Thoracic aorta (tissue), 2 donors: ENCODE results near the gene SLC6A6. TPM values are rescaled to one million over a fixed set of nuclear protein-coding genes. Genes with fewer than 3 reads are reported as not detected.

Source experiments
- ATAC-seq: fragments of 150-250 bp; one replicate; pipeline ENCODE4 v1.8.0; 2017; ENCODE audit warnings: low read depth; ENCODE audit not compliant: insufficient number of reproducible peaks, low FRiP score
- DNase-seq: peaks from one replicate; pipeline ENCODE4 v3.0.0-alpha.2; 2020; ENCODE audit warnings: low spot score
- H3K27ac ChIP-seq, 2 donors: fragments of 200-600 bp; sonication (generic); 1 replicate in 1 of 2; 2 replicates in 1 of 2; pipeline ENCODE4 v1.5.1; 2016; ENCODE audit warnings: mild to moderate bottlenecking in 2 of 2, moderate library complexity in 2 of 2
- H3K27me3 ChIP-seq: fragments of 200-600 bp; sonication (generic); replicated peaks from 2 replicates; pipeline ENCODE4 v1.6.0; 2016; ENCODE audit warnings: mild to moderate bottlenecking; ENCODE audit not compliant: insufficient read depth
- H3K36me3 ChIP-seq: fragments of 200-600 bp; sonication (generic); one replicate; pipeline ENCODE4 v1.5.1; 2016
- H3K4me1 ChIP-seq, 2 donors: fragments of 200-600 bp; sonication (generic); 1 replicate in 1 of 2; 2 replicates in 1 of 2; pipeline versions ENCODE4 v1.5.1 to v1.6.0; 2016; ENCODE audit warnings: low read depth in 2 of 2, mild to moderate bottlenecking in 1 of 2; ENCODE audit not compliant: control insufficient read depth in 1 of 2
- H3K4me3 ChIP-seq: fragments of 200-600 bp; sonication (generic); 2 replicates; pipeline ENCODE4 v1.5.1; 2016; ENCODE audit warnings: mild to moderate bottlenecking
- H3K9me3 ChIP-seq: fragments of 200-600 bp; sonication (generic); 2 replicates; pipeline ENCODE4 v1.5.1; 2016
- total RNA-seq, 2 donors: library from RNA; depleted of rRNA; stranded (reverse); fragments of >200 nt; gene quantifications; one replicate each; pipeline versions ENCODE4 v1.1.0 to v1.2.3, GENCODE V29; 2016
- TF ChIP-seq, protein P1 (sequence below): fragments of 200-600 bp; sonication (generic); IDR thresholded peaks from one replicate; pipeline ENCODE4 v1.5.1; 2019; ENCODE audit warnings: antibody characterized with exemption

SLC6A6 gene
- total RNA-seq, 2 donors from 2014 or later: 33.5 to 45.5 TPM

DNA sequence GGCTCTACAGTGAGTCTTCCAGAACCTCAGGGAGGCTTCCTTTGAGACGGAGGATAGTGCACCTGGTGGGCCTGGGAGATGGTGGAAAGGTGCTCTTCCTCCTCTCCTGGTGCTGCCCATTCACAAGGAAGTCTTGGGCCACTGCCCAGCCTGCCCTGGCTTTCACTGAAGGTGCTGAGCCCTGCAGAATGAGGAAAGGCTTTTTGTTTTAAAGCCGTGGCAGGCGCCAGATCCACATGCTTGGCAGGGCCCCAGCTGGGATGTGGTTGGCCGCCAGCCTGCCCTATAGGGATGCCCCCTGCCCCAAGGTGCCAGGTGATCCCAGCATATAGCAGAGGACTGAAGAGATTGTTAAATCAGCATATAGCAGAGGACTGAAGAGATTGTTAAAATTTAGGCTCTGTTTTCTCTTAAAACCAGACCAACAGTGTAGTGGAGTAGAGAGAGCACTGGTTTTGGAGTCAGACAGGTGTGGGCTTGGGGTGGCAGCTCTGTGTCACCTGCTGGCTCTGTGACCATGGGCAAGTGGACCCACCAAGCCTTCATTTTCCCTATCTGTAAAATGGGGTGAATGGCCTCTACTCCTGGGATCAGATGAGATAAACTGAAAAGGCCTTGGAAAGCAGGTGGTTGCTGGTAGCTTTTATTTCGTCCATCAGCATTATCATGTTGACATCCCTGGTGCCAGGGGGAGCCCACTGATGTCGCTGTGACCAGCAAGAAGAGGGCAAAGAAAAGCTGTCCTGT is 53.3 kb downstream of the SLC6A6 start:
- Histone ChIP-seq H3K4me3 (no peak overlapping the region), H3K36me3 (no peaks in the 10 kb centered on the region), H3K27ac (peak overlapping the region in 1 of 2 donors; percentile 9), H3K4me1 (peaks cover 19 to 53% of the 10 kb centered on the region in 2 donors), H3K9me3 (no peaks in the 10 kb centered on the region), H3K27me3 (no peaks in the 10 kb centered on the region)
- TF ChIP-seq, protein P1, sequence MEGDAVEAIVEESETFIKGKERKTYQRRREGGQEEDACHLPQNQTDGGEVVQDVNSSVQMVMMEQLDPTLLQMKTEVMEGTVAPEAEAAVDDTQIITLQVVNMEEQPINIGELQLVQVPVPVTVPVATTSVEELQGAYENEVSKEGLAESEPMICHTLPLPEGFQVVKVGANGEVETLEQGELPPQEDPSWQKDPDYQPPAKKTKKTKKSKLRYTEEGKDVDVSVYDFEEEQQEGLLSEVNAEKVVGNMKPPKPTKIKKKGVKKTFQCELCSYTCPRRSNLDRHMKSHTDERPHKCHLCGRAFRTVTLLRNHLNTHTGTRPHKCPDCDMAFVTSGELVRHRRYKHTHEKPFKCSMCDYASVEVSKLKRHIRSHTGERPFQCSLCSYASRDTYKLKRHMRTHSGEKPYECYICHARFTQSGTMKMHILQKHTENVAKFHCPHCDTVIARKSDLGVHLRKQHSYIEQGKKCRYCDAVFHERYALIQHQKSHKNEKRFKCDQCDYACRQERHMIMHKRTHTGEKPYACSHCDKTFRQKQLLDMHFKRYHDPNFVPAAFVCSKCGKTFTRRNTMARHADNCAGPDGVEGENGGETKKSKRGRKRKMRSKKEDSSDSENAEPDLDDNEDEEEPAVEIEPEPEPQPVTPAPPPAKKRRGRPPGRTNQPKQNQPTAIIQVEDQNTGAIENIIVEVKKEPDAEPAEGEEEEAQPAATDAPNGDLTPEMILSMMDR: no peak
- no peak for DNase-seq
- ATAC-seq: no peak

DNA sequence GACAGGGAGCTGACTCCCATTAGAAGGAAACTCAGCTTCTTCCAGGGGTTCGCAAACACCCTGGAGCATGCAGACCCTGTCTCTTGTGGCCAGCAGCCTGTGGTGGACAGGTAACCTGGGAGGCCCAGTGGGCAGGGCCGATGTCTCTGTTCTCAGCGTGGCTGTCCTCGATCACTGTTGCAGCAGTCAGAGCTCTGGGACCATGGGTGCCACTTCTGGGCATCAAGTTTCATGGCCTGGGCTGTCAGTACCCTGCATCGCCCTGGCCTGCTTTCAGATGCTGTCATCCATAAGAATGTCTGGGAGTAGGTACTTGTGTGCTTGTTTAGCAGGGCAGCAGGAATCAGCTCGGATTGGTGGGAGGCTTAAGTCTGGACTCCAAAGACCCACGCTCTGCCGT is 54.4 kb downstream of the SLC6A6 start:
- Histone ChIP-seq H3K27me3 (no peaks in the 10 kb centered on the region), H3K9me3 (no peaks in the 10 kb centered on the region), H3K36me3 (no peaks in the 10 kb centered on the region), H3K27ac (no peak overlapping the region), H3K4me1 (peaks cover 24 to 55% of the 10 kb centered on the region in 2 donors), H3K4me3 (no peak overlapping the region)
- DNase-seq (no peak), ATAC-seq (no peak)
- TF ChIP-seq, protein P1: no peak

DNA sequence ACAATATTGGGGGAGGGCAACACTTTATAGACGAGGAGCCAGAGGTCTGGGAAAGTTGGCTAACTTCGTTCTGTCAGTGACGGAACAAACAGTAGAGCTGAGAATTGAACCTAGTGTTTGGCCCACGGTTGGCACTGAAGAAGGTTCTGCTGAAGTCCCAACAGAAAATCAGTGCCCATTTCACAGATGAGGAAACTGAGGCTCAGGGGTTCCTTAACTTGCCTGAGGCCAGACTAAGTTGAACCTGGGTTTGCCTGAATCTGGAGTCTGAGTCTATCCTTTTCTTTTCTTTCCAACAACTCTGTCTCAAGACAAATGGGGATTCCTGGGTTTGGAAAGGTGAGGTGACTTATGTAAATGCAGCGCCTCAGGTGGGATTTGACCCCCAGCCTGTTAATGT is 55.1 kb downstream of the SLC6A6 start:
- TF ChIP-seq, protein P1: no peak
- H3K27ac ChIP-seq: no peak overlapping the region
- H3K4me1 ChIP-seq: peaks cover 21 to 55% of the 10 kb centered on the region in 2 donors
- no peak overlapping the region for H3K4me3 ChIP-seq
- no peaks in the 10 kb centered on the region for H3K36me3 ChIP-seq
- H3K27me3 ChIP-seq: no peaks in the 10 kb centered on the region
- H3K9me3 ChIP-seq: no peaks in the 10 kb centered on the region
- DNase-seq (no peak), ATAC-seq (no peak)

DNA sequence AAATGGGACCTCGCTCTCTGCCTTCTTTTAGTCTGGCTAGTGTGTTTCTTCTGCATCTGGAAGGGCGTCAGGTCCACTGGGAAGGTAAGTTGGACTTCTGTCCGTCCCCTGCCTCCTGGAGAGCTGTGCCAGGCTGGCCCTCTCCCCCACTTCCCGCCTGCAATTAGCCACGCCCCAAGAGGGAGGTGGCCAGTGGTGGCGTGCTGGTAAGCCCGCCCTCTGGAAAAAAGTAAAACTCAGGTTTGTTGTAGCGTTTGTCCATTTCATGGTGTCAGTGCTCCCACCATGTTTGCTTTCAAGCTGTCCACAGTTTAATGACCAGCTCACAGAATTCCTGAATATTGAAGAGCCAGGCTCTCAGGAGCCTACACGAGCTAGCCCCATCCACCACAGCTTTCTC is 55.6 kb downstream of the SLC6A6 start:
- H3K4me3 ChIP-seq: no peak overlapping the region
- H3K4me1 ChIP-seq: peaks cover 18 to 52% of the 10 kb centered on the region in 2 donors
- no peaks in the 10 kb centered on the region for H3K9me3 ChIP-seq
- TF ChIP-seq, protein P1: no peak
- no peak for DNase-seq
- peaks cover under 1% of the 10 kb centered on the region for H3K36me3 ChIP-seq
- ATAC-seq: no peak
- no peak overlapping the region for H3K27ac ChIP-seq
- no peaks in the 10 kb centered on the region for H3K27me3 ChIP-seq

DNA sequence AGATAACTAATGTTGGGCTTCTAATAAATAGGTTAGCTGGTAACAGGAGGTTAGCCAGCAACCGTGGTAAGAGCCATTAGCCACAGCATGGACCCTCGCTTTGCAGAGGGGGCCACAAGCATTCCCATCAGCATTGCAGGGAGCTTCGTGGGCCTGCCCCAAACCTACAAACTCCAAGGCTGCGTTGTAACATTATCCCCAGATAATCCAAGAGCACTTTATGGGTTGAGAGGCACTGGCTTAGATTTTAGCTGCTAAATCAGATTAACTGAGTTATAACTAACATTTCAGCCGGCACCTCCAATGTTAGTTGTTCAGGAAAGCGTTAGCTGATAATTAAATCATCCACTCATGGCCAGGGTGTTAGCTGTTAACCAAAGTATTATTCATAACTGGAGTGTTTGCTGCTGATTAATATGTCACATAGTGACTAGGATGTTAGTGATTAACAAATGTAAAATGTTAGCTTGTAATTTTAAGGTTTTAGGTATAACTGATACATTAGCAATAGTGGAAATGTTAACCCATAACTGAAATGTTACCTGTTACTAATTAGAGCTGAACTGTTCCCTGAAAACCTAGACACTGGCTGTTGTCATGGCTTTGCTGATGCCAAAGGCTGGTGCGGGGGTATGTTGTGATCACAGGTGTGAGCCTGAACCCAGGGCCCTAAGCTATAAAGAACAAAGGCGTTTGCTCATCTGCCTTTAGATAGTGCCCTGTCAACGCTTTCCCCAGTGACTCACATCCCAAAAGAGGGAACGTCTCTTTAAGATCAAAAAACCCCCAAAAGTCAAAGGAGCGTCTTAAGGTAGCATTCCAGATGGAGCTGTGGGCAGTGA is 56.2 kb downstream of the SLC6A6 start:
- Histone ChIP-seq H3K4me1 (peaks cover 16 to 47% of the 10 kb centered on the region in 2 donors), H3K4me3 (no peak overlapping the region), H3K9me3 (no peaks in the 10 kb centered on the region), H3K36me3 (peaks cover 7% of the 10 kb centered on the region), H3K27me3 (no peaks in the 10 kb centered on the region), H3K27ac (no peak overlapping the region)
- DNase-seq: no peak
- ATAC-seq: no peak
- TF ChIP-seq, protein P1: no peak
